IMR-90 (cell line): Measurements from ENCODE around the gene UGT1A3. TPM values are rescaled to one million over a fixed set of nuclear protein-coding genes. Genes with fewer than 3 reads are reported as not detected.

Experiments used
- ATAC-seq: fragments of 200-7000 bp; cut with Tn5 transposase; 2 replicates; pipeline ENCODE4 v1.9.1; 2020; ENCODE audit warnings: low read depth, mild to moderate bottlenecking, moderate library complexity
- BruUV-seq: library from RNA; stranded (reverse); fragments of 400-500 nt; replicated peaks from 2 replicates; lab custom pipeline; 2021; lab: Mats Ljungman, UMichigan
- CTCF ChIA-PET: fragments of 300-600 bp; formaldehyde crosslinking; extraction: SDS; loops from one replicate; lab custom pipeline; 2021; ENCODE audit warnings: antibody characterized with exemption; lab: Yijun Ruan, JAX
- POLR2A ChIA-PET: fragments of 300-600 bp; sonication (Branson Sonifier 250); formaldehyde crosslinking; loops from one replicate; lab custom pipeline; 2022; ENCODE audit warnings: antibody characterized with exemption; ENCODE audit not compliant: unreplicated experiment; lab: Charles Lee
- DNase-seq: peaks from one replicate; pipeline ENCODE4 v3.0.0; 2013
- H2AFZ ChIP-seq: replicated peaks from 2 replicates; pipeline ENCODE3; 2013; ENCODE audit warnings: low read length, mild to moderate bottlenecking; ENCODE audit not compliant: poor library complexity
- H2AK5ac ChIP-seq: 2 replicates; pipeline ENCODE4 v1.6.1; 2013; ENCODE audit warnings: low read depth, low read length, inconsistent platforms
- H2AK9ac ChIP-seq: replicated peaks from 2 replicates; pipeline ENCODE3; 2013; ENCODE audit warnings: mild to moderate bottlenecking, low read depth, low read length, moderate library complexity; ENCODE audit not compliant: poor library complexity
- H2BK120ac ChIP-seq: 2 replicates; pipeline ENCODE4 v1.6.1; 2013; ENCODE audit warnings: low read depth, low read length, inconsistent platforms
- H2BK15ac ChIP-seq: 3 replicates; pipeline ENCODE4 v1.6.1; 2013; ENCODE audit warnings: low read depth, low read length, inconsistent platforms
- H2BK20ac ChIP-seq: 2 replicates; pipeline ENCODE4 v1.6.1; 2013; ENCODE audit warnings: low read depth, mild to moderate bottlenecking, inconsistent platforms, low read length, moderate library complexity
- H2BK5ac ChIP-seq: 2 replicates; pipeline ENCODE4 v1.6.1; 2013; ENCODE audit warnings: mild to moderate bottlenecking, low read depth, low read length, inconsistent platforms; ENCODE audit not compliant: poor library complexity, severe bottlenecking
- H3K14ac ChIP-seq: replicated peaks from 2 replicates; pipeline ENCODE4 v1.6.1; 2013; ENCODE audit warnings: low read depth, low read length, inconsistent platforms
- H3K18ac ChIP-seq: 2 replicates; pipeline ENCODE4 v1.6.1; 2013; ENCODE audit warnings: low read depth, low read length, control low read depth
- H3K23ac ChIP-seq: 2 replicates; pipeline ENCODE4 v1.6.1; 2013; ENCODE audit warnings: low read depth, low read length, inconsistent platforms
- H3K27ac ChIP-seq: 2 replicates; pipeline ENCODE4 v1.5.1; 2013; ENCODE audit warnings: mild to moderate bottlenecking, control low read depth, low read length; ENCODE audit not compliant: insufficient read depth
- H3K27me3 ChIP-seq: 2 replicates; pipeline ENCODE4 v1.6.1; 2013; ENCODE audit warnings: low read length; ENCODE audit not compliant: control insufficient read depth, insufficient read depth
- H3K36me3 ChIP-seq: 2 replicates; pipeline ENCODE4 v1.6.1; 2013; ENCODE audit warnings: low read length, mixed read lengths; ENCODE audit not compliant: control insufficient read depth, insufficient read depth
- H3K4ac ChIP-seq: 2 replicates; pipeline ENCODE4 v1.6.1; 2013; ENCODE audit warnings: low read depth, low read length, inconsistent platforms
- H3K4me1 ChIP-seq: 2 replicates; pipeline ENCODE4 v1.6.1; 2013; ENCODE audit warnings: low read length, mixed read lengths; ENCODE audit not compliant: control insufficient read depth, insufficient read depth
- H3K4me2 ChIP-seq: 2 replicates; pipeline ENCODE4 v1.6.1; 2013; ENCODE audit warnings: low read depth, mild to moderate bottlenecking, control low read depth, low read length, moderate library complexity
- H3K4me3 ChIP-seq: 2 replicates; pipeline ENCODE4 v1.5.1; 2013; ENCODE audit warnings: low read depth, mild to moderate bottlenecking, control low read depth, low read length, moderate library complexity; ENCODE audit not compliant: insufficient read depth
- H3K56ac ChIP-seq: 2 replicates; pipeline ENCODE4 v1.6.1; 2013; ENCODE audit warnings: low read length, inconsistent platforms; ENCODE audit not compliant: insufficient read depth; ENCODE audit errors: extremely low read depth
- H3K79me1 ChIP-seq, 2 experiments: 2 replicates each; pipeline ENCODE4 v1.6.1; 2013; ENCODE audit warnings: low read length in 2 of 2, inconsistent platforms in 1 of 2, low read depth in 1 of 2
- H3K9ac ChIP-seq: 2 replicates; pipeline ENCODE4 v1.6.1; 2013; ENCODE audit warnings: low read depth, low read length, control low read depth
- H3K9me1 ChIP-seq: 2 replicates; pipeline ENCODE4 v1.6.1; 2013; ENCODE audit warnings: low read length, inconsistent platforms; ENCODE audit not compliant: insufficient read depth
- H3K9me3 ChIP-seq: 2 replicates; pipeline ENCODE4 v1.6.1; 2013; ENCODE audit warnings: low read length; ENCODE audit not compliant: control insufficient read depth, insufficient read depth
- H4K20me1 ChIP-seq: 2 replicates; pipeline ENCODE4 v1.6.1; 2013; ENCODE audit warnings: low read length, inconsistent platforms; ENCODE audit not compliant: insufficient read depth
- H4K5ac ChIP-seq: 2 replicates; pipeline ENCODE4 v1.6.1; 2013; ENCODE audit warnings: mild to moderate bottlenecking, low read depth, low read length, control low read depth
- H4K8ac ChIP-seq, 2 experiments: 2 replicates each; pipeline ENCODE4 v1.6.1; 2013; ENCODE audit warnings: low read depth in 2 of 2, low read length in 2 of 2, control low read depth in 1 of 2, inconsistent platforms in 1 of 2
- H4K91ac ChIP-seq: 2 replicates; pipeline ENCODE4 v1.6.1; 2013; ENCODE audit warnings: low read depth, low read length, inconsistent platforms; ENCODE audit not compliant: insufficient read depth
- BHLHE40 ChIP-seq: fragments of 150-350 bp; IDR thresholded peaks from 2 replicates; pipeline ENCODE4 v1.6.1; 2016; ENCODE audit warnings: mild to moderate bottlenecking, low read depth, low read length
- CEBPB ChIP-seq: IDR thresholded peaks from 2 replicates; pipeline ENCODE4 v1.6.1; 2012; ENCODE audit warnings: low read depth, low read length, improper control_type of control experiment
- CHD1 ChIP-seq: IDR thresholded peaks from 2 replicates; pipeline ENCODE4 v1.6.1; 2012; ENCODE audit warnings: low read depth, low read length, improper control_type of control experiment
- CTCF ChIP-seq: conservative IDR thresholded peaks from 2 replicates; pipeline ENCODE4 v1.5.1; 2012; ENCODE audit warnings: mild to moderate bottlenecking, low read depth, low read length, improper control_type of control experiment
- ELK1 ChIP-seq: fragments of 150-350 bp; IDR thresholded peaks from 2 replicates; pipeline ENCODE4 v1.6.1; 2016; ENCODE audit warnings: low read depth, mild to moderate bottlenecking, low read length, moderate library complexity, borderline replicate concordance
- FOS ChIP-seq: fragments of 150-350 bp; IDR thresholded peaks from 2 replicates; pipeline ENCODE4 v1.6.1; 2016; ENCODE audit warnings: low read depth, low read length
- MAFK ChIP-seq: IDR thresholded peaks from 2 replicates; pipeline ENCODE4 v1.6.1; 2012; ENCODE audit warnings: low read depth, low read length, improper control_type of control experiment
- MAZ ChIP-seq: IDR thresholded peaks from 2 replicates; pipeline ENCODE4 v1.6.1; 2012; ENCODE audit warnings: low read depth, mild to moderate bottlenecking, low read length, improper control_type of control experiment, moderate library complexity, borderline replicate concordance
- MXI1 ChIP-seq: IDR thresholded peaks from 2 replicates; pipeline ENCODE4 v1.6.1; 2012; ENCODE audit warnings: low read depth, mild to moderate bottlenecking, low read length, moderate library complexity, borderline replicate concordance
- NFE2L2 ChIP-seq: fragments of 150-350 bp; IDR thresholded peaks from 2 replicates; pipeline ENCODE4 v1.6.1; 2016; ENCODE audit warnings: low read depth, mild to moderate bottlenecking, low read length
- POLR2A ChIP-seq: IDR thresholded peaks from 2 replicates; pipeline ENCODE4 v1.6.1; 2012; ENCODE audit warnings: mild to moderate bottlenecking, low read depth, low read length
- RAD21 ChIP-seq: IDR thresholded peaks from 2 replicates; pipeline ENCODE4 v1.6.1; 2012; ENCODE audit warnings: low read length, improper control_type of control experiment
- RCOR1 ChIP-seq: IDR thresholded peaks from 2 replicates; pipeline ENCODE4 v1.6.1; 2012; ENCODE audit warnings: mild to moderate bottlenecking, low read length, improper control_type of control experiment; ENCODE audit not compliant: insufficient replicate concordance
- RFX5 ChIP-seq: IDR thresholded peaks from 2 replicates; pipeline ENCODE4 v1.8.0; 2012; ENCODE audit warnings: low read depth, mild to moderate bottlenecking, low read length, moderate library complexity
- SMC3 ChIP-seq: fragments of 150-350 bp; IDR thresholded peaks from 2 replicates; pipeline ENCODE4 v1.6.1; 2016; ENCODE audit warnings: low read depth, mild to moderate bottlenecking, antibody characterized with exemption, low read length, moderate library complexity
- USF2 ChIP-seq: fragments of 150-350 bp; IDR thresholded peaks from 2 replicates; pipeline ENCODE4 v1.6.1; 2017; ENCODE audit warnings: mild to moderate bottlenecking, antibody characterized with exemption, low read length, low read depth
- WGBS, 2 experiments: methylation state at CpG; one replicate each; pipeline versions ENCODE4 v1.1.5 to v1.1.7; 2013; ENCODE audit warnings: missing lambda C conversion rate in 2 of 2; ENCODE audit not compliant: insufficient read length in 1 of 2; ENCODE audit errors: extremely low coverage in 2 of 2; 5-methylcytosine and 5-hydroxymethylcytosine counted together
- dilution Hi-C: fragments of 300-500 bp; cut with HindIII; formaldehyde crosslinking; loops from one replicate; pipeline ENCODE4 v1.14.3; 2018; ENCODE audit warnings: low sequenced_read_pairs; ENCODE audit not compliant: unreplicated experiment
- in situ Hi-C: fragments of 300-500 bp; cut with MboI; formaldehyde crosslinking; loops from 3 replicates; pipeline ENCODE4 v1.14.3; 2019; ENCODE audit warnings: low sequenced_read_pairs, inconsistent platforms, mixed read lengths
- intact Hi-C: fragments of 100-400 bp; cut with micrococcal nuclease; formaldehyde crosslinking; loops from 2 replicates; pipeline ENCODE4 v1.10.0; 2022
- polyA plus RNA-seq, 3 experiments: library from polyadenylated mRNA; depleted of rRNA; stranded (reverse); fragments of >200 nt; gene quantifications; 2 replicates each; pipeline ENCODE4 v1.2.3, GENCODE V29; 2012; ENCODE audit warnings: low replicate concordance in 1 of 3
- total RNA-seq: library from RNA; depleted of rRNA; stranded (reverse); fragments of >200 nt; gene quantifications from 2 replicates; pipeline ENCODE4 v1.2.3, GENCODE V29; 2012

The UGT1A3 gene
- total and polyA plus RNA-seq, 2 of the 4 experiments (the other 2 are of a cell fraction): not detected

- no peak overlapping the region for H2AK5ac ChIP-seq
- intact Hi-C loops: no loop called here
- no peak overlapping the region for H4K8ac ChIP-seq
- no peak overlapping the region for H3K9ac ChIP-seq
- no peak overlapping the region for H3K14ac ChIP-seq
- no peaks in the 10 kb centered on the region for H3K79me1 ChIP-seq
- H3K9me1 ChIP-seq: no peaks in the 10 kb centered on the region
- POLR2A ChIA-PET: no interaction called here
- H3K4ac ChIP-seq: no peak overlapping the region
- H2AFZ ChIP-seq: peak overlapping the region; percentile 32
- H3K27me3 ChIP-seq: peaks cover 34% of the 10 kb centered on the region
- H3K23ac ChIP-seq: no peak overlapping the region
- no TSS peak for BruUV-seq
- H3K4me2 ChIP-seq: no peak overlapping the region
- in situ Hi-C loops: no loop called here
- H2BK120ac ChIP-seq: no peak overlapping the region
- no peak overlapping the region for H4K5ac ChIP-seq
- no peak for TF ChIP-seq RAD21
- TF ChIP-seq RFX5: no peak
- TF ChIP-seq CEBPB: no peak
- no peak for TF ChIP-seq SMC3
- TF ChIP-seq MAZ: no peak
- TF ChIP-seq CTCF: no peak
- TF ChIP-seq RCOR1: no peak
- no peak for TF ChIP-seq USF2
- TF ChIP-seq MXI1: no peak
- TF ChIP-seq ELK1: no peak
- TF ChIP-seq MAFK: no peak
- TF ChIP-seq FOS: no peak
- TF ChIP-seq POLR2A: no peak
- no peak for TF ChIP-seq CHD1
- TF ChIP-seq BHLHE40: no peak
- no peak for TF ChIP-seq NFE2L2
- H3K56ac ChIP-seq: no peak overlapping the region
- no CpG with 5 or more reads among the region's 8 CpGs for WGBS, 2 experiments
- DNase-seq (no peak), ATAC-seq (no peak)
- no peak overlapping the region for H3K27ac ChIP-seq
- no peak overlapping the region for H2BK5ac ChIP-seq
- H3K4me3 ChIP-seq: no peak overlapping the region
- no peak overlapping the region for H2BK20ac ChIP-seq
- H3K18ac ChIP-seq: no peak overlapping the region
- no peak overlapping the region for H2AK9ac ChIP-seq
- H2BK15ac ChIP-seq: no peak overlapping the region
- H3K36me3 ChIP-seq: no peaks in the 10 kb centered on the region
- no peaks in the 10 kb centered on the region for H3K4me1 ChIP-seq
- dilution Hi-C loops: no loop called here
- H3K9me3 ChIP-seq: no peaks in the 10 kb centered on the region; the same call in 1 of the 2 replicates
- CTCF ChIA-PET: no interaction called here
- no peaks in the 10 kb centered on the region for H4K20me1 ChIP-seq
- H4K91ac ChIP-seq: no peak overlapping the region
These were observed 75.2 kb downstream of the UGT1A3 start for GRCh38 chr2:233803994-233804393.
